Hepatocyte (in vitro differentiated cells): Measurements from ENCODE around the gene ZNF581. TPM values are rescaled to one million over a fixed set of nuclear protein-coding genes. Genes with fewer than 3 reads are reported as not detected.

ENCODE experiments used
- DNase-seq: peaks from one replicate; pipeline ENCODE4 v3.0.0-alpha.2; 2016; ENCODE audit warnings: low spot score
- H2AFZ ChIP-seq: fragments of 200-600 bp; sonication (generic); 2 replicates; pipeline ENCODE4 v1.6.0; 2016; ENCODE audit warnings: antibody characterized with exemption, mild to moderate bottlenecking
- H3K27ac ChIP-seq: fragments of 200-600 bp; sonication (generic); 2 replicates; pipeline ENCODE4 v1.5.1; 2016; ENCODE audit warnings: mild to moderate bottlenecking
- H3K27me3 ChIP-seq: fragments of 200-600 bp; sonication (generic); 2 replicates; pipeline ENCODE4 v1.6.1; 2016
- H3K36me3 ChIP-seq: fragments of 200-600 bp; sonication (generic); replicated peaks from 2 replicates; pipeline ENCODE4 v1.5.1; 2016; ENCODE audit warnings: low read depth; ENCODE audit not compliant: insufficient read depth
- H3K4me1 ChIP-seq: fragments of 200-600 bp; sonication (generic); 2 replicates; pipeline ENCODE4 v1.5.1; 2016; ENCODE audit warnings: mild to moderate bottlenecking, moderate library complexity; ENCODE audit not compliant: insufficient read depth
- H3K4me2 ChIP-seq: fragments of 200-600 bp; sonication (generic); 2 replicates; pipeline ENCODE4 v1.6.0; 2016
- H3K4me3 ChIP-seq: fragments of 200-600 bp; sonication (generic); 2 replicates; pipeline ENCODE4 v1.5.1; 2016; ENCODE audit warnings: mild to moderate bottlenecking
- H3K79me2 ChIP-seq: fragments of 200-600 bp; sonication (generic); 2 replicates; pipeline ENCODE4 v1.6.0; 2017; ENCODE audit warnings: mild to moderate bottlenecking
- H3K9me2 ChIP-seq: fragments of 200-600 bp; sonication (generic); replicated peaks from 2 replicates; pipeline ENCODE4 v1.6.0; 2017; ENCODE audit warnings: mild to moderate bottlenecking; ENCODE audit not compliant: insufficient read depth
- H3K9me3 ChIP-seq: fragments of 200-600 bp; sonication (generic); 2 replicates; pipeline ENCODE4 v1.5.1; 2016; ENCODE audit warnings: low read depth, mild to moderate bottlenecking
- H4K20me1 ChIP-seq: fragments of 200-600 bp; sonication (generic); 2 replicates; pipeline ENCODE4 v1.6.0; 2016; ENCODE audit warnings: mild to moderate bottlenecking; ENCODE audit not compliant: insufficient read depth, poor library complexity, severe bottlenecking
- EZH2 ChIP-seq: fragments of 200-600 bp; sonication (generic); IDR thresholded peaks from 2 replicates; pipeline ENCODE4 v1.6.1; 2016; ENCODE audit warnings: antibody characterized with exemption, mild to moderate bottlenecking, borderline replicate concordance
- EZH2phosphoT487 ChIP-seq: fragments of 200-600 bp; sonication (generic); IDR thresholded peaks from one replicate; pipeline ENCODE4 v1.6.1; 2018; ENCODE audit warnings: antibody characterized with exemption, mild to moderate bottlenecking, low read depth, moderate library complexity; ENCODE audit not compliant: unreplicated experiment, severe bottlenecking
- WGBS: methylation state at CpG from one replicate; pipeline ENCODE4 v1.1.6; 2016; ENCODE audit warnings: low lambda C conversion rate; ENCODE audit errors: missing lambda C conversion rate; 5-methylcytosine and 5-hydroxymethylcytosine counted together
- polyA plus RNA-seq: library from polyadenylated mRNA; unstranded; fragments of >200 nt; fragmentation: Nextera tagmentation; extraction: Ambion mirVana; gene quantifications from 2 replicates; pipeline ENCODE4 v1.2.1, GENCODE V29; 2016
- total RNA-seq: library from RNA; depleted of rRNA; stranded (reverse); fragments of >200 nt; gene quantifications from 2 replicates; pipeline ENCODE4 v1.2.3, GENCODE V29; 2014
- TF ChIP-seq, protein P1 (sequence below): fragments of 200-600 bp; sonication (generic); IDR thresholded peaks from 2 replicates; pipeline ENCODE4 v1.5.1; 2016; ENCODE audit warnings: antibody characterized with exemption, mild to moderate bottlenecking; ENCODE audit not compliant: poor library complexity

ZNF581 gene
- total and polyA plus RNA-seq, 2 experiments from 2014 or later, result 12.2 to 22.5 TPM

DNA sequence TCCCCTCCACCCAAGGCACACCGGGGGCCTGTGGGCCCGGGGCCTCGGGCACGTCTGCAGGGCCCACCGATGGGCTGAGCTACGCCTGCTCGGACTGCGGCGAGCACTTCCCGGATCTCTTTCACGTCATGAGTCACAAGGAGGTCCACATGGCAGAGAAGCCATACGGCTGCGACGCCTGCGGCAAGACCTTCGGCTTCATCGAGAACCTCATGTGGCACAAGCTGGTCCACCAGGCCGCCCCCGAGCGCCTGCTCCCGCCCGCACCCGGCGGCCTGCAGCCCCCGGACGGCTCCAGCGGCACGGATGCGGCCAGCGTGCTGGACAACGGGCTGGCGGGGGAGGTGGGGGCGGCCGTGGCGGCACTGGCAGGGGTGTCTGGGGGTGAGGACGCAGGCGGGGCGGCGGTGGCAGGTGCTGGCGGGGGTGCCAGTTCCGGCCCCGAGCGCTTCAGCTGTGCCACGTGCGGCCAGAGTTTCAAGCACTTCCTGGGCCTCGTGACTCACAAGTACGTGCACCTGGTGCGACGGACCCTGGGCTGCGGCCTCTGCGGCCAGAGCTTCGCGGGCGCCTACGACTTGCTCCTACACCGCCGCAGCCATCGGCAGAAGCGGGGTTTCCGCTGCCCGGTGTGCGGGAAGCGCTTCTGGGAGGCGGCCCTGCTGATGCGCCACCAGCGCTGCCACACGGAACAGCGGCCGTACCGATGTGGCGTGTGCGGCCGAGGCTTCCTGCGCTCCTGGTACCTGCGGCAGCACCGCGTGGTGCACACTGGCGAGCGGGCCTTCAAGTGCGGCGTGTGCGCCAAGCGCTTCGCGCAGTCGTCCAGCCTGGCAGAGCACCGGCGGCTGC lies 27.7 kb upstream of the ZNF581 start:
- TF ChIP-seq EZH2phosphoT487 (no peak), EZH2 (no peak)
- TF ChIP-seq, protein P1, sequence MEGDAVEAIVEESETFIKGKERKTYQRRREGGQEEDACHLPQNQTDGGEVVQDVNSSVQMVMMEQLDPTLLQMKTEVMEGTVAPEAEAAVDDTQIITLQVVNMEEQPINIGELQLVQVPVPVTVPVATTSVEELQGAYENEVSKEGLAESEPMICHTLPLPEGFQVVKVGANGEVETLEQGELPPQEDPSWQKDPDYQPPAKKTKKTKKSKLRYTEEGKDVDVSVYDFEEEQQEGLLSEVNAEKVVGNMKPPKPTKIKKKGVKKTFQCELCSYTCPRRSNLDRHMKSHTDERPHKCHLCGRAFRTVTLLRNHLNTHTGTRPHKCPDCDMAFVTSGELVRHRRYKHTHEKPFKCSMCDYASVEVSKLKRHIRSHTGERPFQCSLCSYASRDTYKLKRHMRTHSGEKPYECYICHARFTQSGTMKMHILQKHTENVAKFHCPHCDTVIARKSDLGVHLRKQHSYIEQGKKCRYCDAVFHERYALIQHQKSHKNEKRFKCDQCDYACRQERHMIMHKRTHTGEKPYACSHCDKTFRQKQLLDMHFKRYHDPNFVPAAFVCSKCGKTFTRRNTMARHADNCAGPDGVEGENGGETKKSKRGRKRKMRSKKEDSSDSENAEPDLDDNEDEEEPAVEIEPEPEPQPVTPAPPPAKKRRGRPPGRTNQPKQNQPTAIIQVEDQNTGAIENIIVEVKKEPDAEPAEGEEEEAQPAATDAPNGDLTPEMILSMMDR, result no peak
- Histone ChIP-seq H2AFZ (no peak overlapping the region), H3K9me3 (no peaks in the 10 kb centered on the region), H3K36me3 (no peaks in the 10 kb centered on the region), H3K4me2 (no peak overlapping the region), H3K27ac (no peak overlapping the region), H3K4me1 (no peaks in the 10 kb centered on the region), H3K9me2 (no peaks in the 10 kb centered on the region), H4K20me1 (no peaks in the 10 kb centered on the region), H3K27me3 (no peaks in the 10 kb centered on the region), H3K79me2 (peaks cover 11% of the 10 kb centered on the region), H3K4me3 (no peak overlapping the region)
- 98% methylated on average over 57 of the region's 88 CpGs for WGBS
- no peak for DNase-seq

- Histone ChIP-seq H4K20me1 (no peaks in the 10 kb centered on the region), H2AFZ (no peak overlapping the region), H3K36me3 (no peaks in the 10 kb centered on the region), H3K9me3 (no peaks in the 10 kb centered on the region), H3K9me2 (no peaks in the 10 kb centered on the region), H3K4me3 (no peak overlapping the region), H3K4me2 (no peak overlapping the region), H3K4me1 (no peaks in the 10 kb centered on the region), H3K27me3 (no peaks in the 10 kb centered on the region), H3K79me2 (peaks cover 4% of the 10 kb centered on the region), H3K27ac (no peak overlapping the region)
- DNase-seq, result no peak
- TF ChIP-seq, protein P1, result no peak
- no peak for TF ChIP-seq EZH2phosphoT487
- TF ChIP-seq EZH2, result no peak
- 98% methylated on average over 35 of the region's 38 CpGs for WGBS
Observed at GRCh38 chr19:55616395-55616875, 27.0 kb upstream of the ZNF581 start.

- H3K36me3 ChIP-seq, result no peaks in the 10 kb centered on the region
- no peaks in the 10 kb centered on the region for H3K27me3 ChIP-seq
Observed at GRCh38 chr19:55617426-55617825, 26.0 kb upstream of the ZNF581 start.

More at GRCh38 chr19:55617426-55617825, 26.0 kb upstream of the ZNF581 start:
- H3K4me1 ChIP-seq, result no peaks in the 10 kb centered on the region
- no peak overlapping the region for H3K4me3 ChIP-seq
- no peaks in the 10 kb centered on the region for H3K79me2 ChIP-seq
- H4K20me1 ChIP-seq, result no peaks in the 10 kb centered on the region
- no peak overlapping the region for H3K4me2 ChIP-seq
- TF ChIP-seq, protein P1, result no peak
- TF ChIP-seq EZH2phosphoT487, result no peak
- TF ChIP-seq EZH2, result no peak
- DNase-seq, result no peak
- H3K9me3 ChIP-seq, result no peaks in the 10 kb centered on the region
- 96% methylated on average over 8 of the region's 8 CpGs for WGBS
- H3K27ac ChIP-seq, result no peak overlapping the region
- H2AFZ ChIP-seq, result no peak overlapping the region
- H3K9me2 ChIP-seq, result no peaks in the 10 kb centered on the region
